22Rv1 (cell line): ENCODE data around the gene NRK.

Source experiments
- CTCF ChIP-seq: fragments of 450-650 bp; IDR thresholded peaks from 2 replicates; pipeline ENCODE4 v1.5.1; 2017; ENCODE audit warnings: mild to moderate bottlenecking
- ZFX ChIP-seq: fragments of 450-650 bp; IDR thresholded peaks from 2 replicates; pipeline ENCODE4 v1.6.1; 2017; ENCODE audit warnings: antibody characterized with exemption, borderline replicate concordance

GRCh38 chrX:105829011-105829410 lies 6.7 kb downstream of the NRK start:
- TF ChIP-seq CTCF (no peak), ZFX (no peak)
